Esophagus squamous epithelium (tissue), 4 donors: Measurements from ENCODE around the gene LRRC10B.

Source experiments
- POLR2A ChIP-seq, 4 donors: fragments of 450-650 bp; IDR thresholded peaks; one replicate each; pipeline ENCODE4 v1.6.1; 2017; ENCODE audit warnings: antibody characterized with exemption in 4 of 4, mild to moderate bottlenecking in 4 of 4, moderate library complexity in 3 of 4
- TF ChIP-seq, protein P1 (sequence below), 6 experiments: fragments of 450-650 bp in 4 of 6; fragments of 200-600 bp in 2 of 6; sonication (generic) in 2 of 6; IDR thresholded peaks; one replicate each; pipeline ENCODE4 v1.5.1; 2016 to 2019; ENCODE audit warnings: antibody characterized with exemption in 6 of 6, mild to moderate bottlenecking in 4 of 6, moderate library complexity in 4 of 6

- TF ChIP-seq, protein P1, sequence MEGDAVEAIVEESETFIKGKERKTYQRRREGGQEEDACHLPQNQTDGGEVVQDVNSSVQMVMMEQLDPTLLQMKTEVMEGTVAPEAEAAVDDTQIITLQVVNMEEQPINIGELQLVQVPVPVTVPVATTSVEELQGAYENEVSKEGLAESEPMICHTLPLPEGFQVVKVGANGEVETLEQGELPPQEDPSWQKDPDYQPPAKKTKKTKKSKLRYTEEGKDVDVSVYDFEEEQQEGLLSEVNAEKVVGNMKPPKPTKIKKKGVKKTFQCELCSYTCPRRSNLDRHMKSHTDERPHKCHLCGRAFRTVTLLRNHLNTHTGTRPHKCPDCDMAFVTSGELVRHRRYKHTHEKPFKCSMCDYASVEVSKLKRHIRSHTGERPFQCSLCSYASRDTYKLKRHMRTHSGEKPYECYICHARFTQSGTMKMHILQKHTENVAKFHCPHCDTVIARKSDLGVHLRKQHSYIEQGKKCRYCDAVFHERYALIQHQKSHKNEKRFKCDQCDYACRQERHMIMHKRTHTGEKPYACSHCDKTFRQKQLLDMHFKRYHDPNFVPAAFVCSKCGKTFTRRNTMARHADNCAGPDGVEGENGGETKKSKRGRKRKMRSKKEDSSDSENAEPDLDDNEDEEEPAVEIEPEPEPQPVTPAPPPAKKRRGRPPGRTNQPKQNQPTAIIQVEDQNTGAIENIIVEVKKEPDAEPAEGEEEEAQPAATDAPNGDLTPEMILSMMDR (IDR thresholded peaks at IDR 0.05): no peak
- TF ChIP-seq POLR2A (IDR thresholded peaks at IDR 0.05): no peak
These were observed 2.4 kb downstream of the LRRC10B start for GRCh38 chr11:61510974-61511373.
